Immature natural killer cell (primary cell): ENCODE results near the gene ALX3. TPM values are rescaled to one million over a fixed set of nuclear protein-coding genes. Genes with fewer than 3 reads are reported as not detected.
"Not testable (repeated sequence)": the region's sequence is repeated elsewhere in the genome, so short reads cannot be mapped to it uniquely, and the experiment has no call there.

Experiments used
- DNase-seq, 3 donors: peaks; one replicate each; pipeline ENCODE4 v3.0.0; 2022; ENCODE audit warnings: mixed read lengths in 1 of 3
- H3K27ac Mint-ChIP-seq, 6 donors: one replicate each; pipeline ENCODE4 v1.8.0; 2020; ENCODE audit warnings: mixed read lengths in 6 of 6, mild to moderate bottlenecking in 5 of 6, inconsistent platforms in 4 of 6, moderate library complexity in 3 of 6
- H3K27me3 Mint-ChIP-seq, 3 donors: one replicate each; pipeline ENCODE4 v1.8.0; 2020 to 2021; ENCODE audit warnings: low read depth in 3 of 3, mild to moderate bottlenecking in 3 of 3, mixed read lengths in 3 of 3, moderate library complexity in 3 of 3, inconsistent platforms in 1 of 3
- H3K36me3 Mint-ChIP-seq, 3 donors: one replicate each; pipeline ENCODE4 v1.8.0; 2020; ENCODE audit warnings: mixed read lengths in 3 of 3, inconsistent platforms in 2 of 3, mild to moderate bottlenecking in 2 of 3
- H3K4me1 Mint-ChIP-seq, 2 donors: one replicate each; pipeline ENCODE4 v1.8.0; 2020; ENCODE audit warnings: inconsistent platforms in 2 of 2, mild to moderate bottlenecking in 2 of 2, mixed read lengths in 2 of 2, moderate library complexity in 1 of 2
- H3K4me3 Mint-ChIP-seq, 5 donors: one replicate each; pipeline ENCODE4 v1.8.0; 2020; ENCODE audit warnings: mild to moderate bottlenecking in 5 of 5, mixed read lengths in 5 of 5, inconsistent platforms in 3 of 5, moderate library complexity in 3 of 5
- H3K9me3 Mint-ChIP-seq, 6 donors: one replicate each; pipeline ENCODE4 v1.8.0; 2020; ENCODE audit warnings: mild to moderate bottlenecking in 6 of 6, mixed read lengths in 6 of 6, inconsistent platforms in 4 of 6, moderate library complexity in 3 of 6
- polyA plus RNA-seq, 3 donors: library from polyadenylated mRNA; unstranded; fragments of 300-500 nt; fragmentation: Illumina TruSeq; gene quantifications; one replicate each; pipeline ENCODE4 v1.2.3, GENCODE V29; 2021

Gene ALX3
- polyA plus RNA-seq, 3 donors from 2014 or later = not detected

GRCh38 chr1:110084227-110085078 is 14.0 kb upstream of the ALX3 start:
- Mint-ChIP-seq H3K36me3 (no peaks in the 10 kb centered on the region), H3K27ac (no peak overlapping the region), H3K27me3 (peaks cover 8 to 21% (median 16%) of the 10 kb centered on the region in 3 donors), H3K9me3 (peaks cover 0 to 1% (median 0%) of the 10 kb centered on the region in 6 donors), H3K4me1 (peaks cover 12 to 26% of the 10 kb centered on the region in 2 donors), H3K4me3 (peak overlapping the region; percentile 78 to 91 (median 85))
- DNase-seq = no peak

DNA sequence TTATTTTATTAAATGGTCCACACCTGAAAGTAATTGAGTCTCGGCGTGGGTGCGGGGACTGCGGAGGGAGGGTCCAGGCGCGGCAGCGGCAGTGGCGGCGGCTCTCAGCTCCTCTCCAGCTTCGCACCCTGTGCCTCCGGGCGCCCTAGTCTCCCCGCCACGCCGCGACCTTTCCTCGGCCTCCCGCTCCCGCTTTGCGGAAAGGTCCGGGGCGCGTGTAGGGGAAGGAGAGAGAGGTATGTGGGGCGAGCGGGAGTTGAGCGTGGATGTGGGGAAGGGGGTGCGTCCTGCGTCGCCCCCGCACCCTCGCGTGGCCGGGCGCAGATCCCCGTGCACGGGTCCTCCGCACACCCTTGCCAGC is 13.4 kb upstream of the ALX3 start:
- peaks cover 0 to 1% (median 0%) of the 10 kb centered on the region in 6 donors for H3K9me3 Mint-ChIP-seq
- peak overlapping the region; percentile 78 to 91 (median 85) for H3K4me3 Mint-ChIP-seq
- H3K36me3 Mint-ChIP-seq = no peaks in the 10 kb centered on the region
- H3K4me1 Mint-ChIP-seq = peaks cover 12 to 26% of the 10 kb centered on the region in 2 donors
- H3K27me3 Mint-ChIP-seq = peaks cover 8 to 23% (median 16%) of the 10 kb centered on the region in 3 donors
- H3K27ac Mint-ChIP-seq = no peak overlapping the region
- no peak for DNase-seq

- Mint-ChIP-seq H3K27me3 (peaks cover 6 to 24% (median 16%) of the 10 kb centered on the region in 3 donors), H3K4me1 (peaks cover 12 to 26% of the 10 kb centered on the region in 2 donors), H3K4me3 (peak overlapping the region; percentile 78 to 91 (median 85)), H3K9me3 (peaks cover 0 to 1% (median 0%) of the 10 kb centered on the region in 6 donors), H3K36me3 (no peaks in the 10 kb centered on the region), H3K27ac (no peak overlapping the region)
- DNase-seq = no peak
These were observed 12.8 kb upstream of the ALX3 start for GRCh38 chr1:110083061-110083865.

GRCh38 chr1:110082477-110082876 is 12.0 kb upstream of the ALX3 start:
- Mint-ChIP-seq H3K27ac (no peak overlapping the region), H3K27me3 (peaks cover 4 to 22% (median 16%) of the 10 kb centered on the region in 3 donors), H3K4me3 (peak overlapping the region in 3 of 5 donors; percentile 7 to 91 (median 25)), H3K36me3 (no peaks in the 10 kb centered on the region), H3K4me1 (peaks cover 12 to 26% of the 10 kb centered on the region in 2 donors), H3K9me3 (peaks cover 0 to 1% (median 0%) of the 10 kb centered on the region in 6 donors)
- no peak for DNase-seq

DNA sequence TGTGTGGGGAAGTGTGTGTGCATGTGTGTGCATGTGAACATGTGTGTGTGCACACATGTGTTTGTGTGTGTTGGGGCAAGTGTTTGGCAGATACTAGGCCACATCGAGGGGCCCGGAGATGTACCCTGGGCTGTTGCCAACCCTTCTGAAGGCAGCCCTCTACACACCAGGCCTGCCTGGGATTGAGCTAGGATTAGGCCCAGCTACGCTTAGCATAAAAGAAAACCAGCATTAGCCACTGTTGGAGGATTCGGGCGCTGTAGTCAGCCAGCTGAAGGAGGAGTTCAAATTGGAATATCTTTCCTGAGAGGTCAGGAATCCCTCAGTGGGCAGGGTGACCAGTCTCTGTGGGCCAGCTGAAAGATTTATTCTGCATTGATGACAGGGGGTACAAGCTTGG is 10.6 kb upstream of the ALX3 start:
- H3K9me3 Mint-ChIP-seq = peaks cover 0 to 1% (median 0%) of the 10 kb centered on the region in 6 donors
- no peaks in the 10 kb centered on the region for H3K36me3 Mint-ChIP-seq
- peaks cover 12 to 26% of the 10 kb centered on the region in 2 donors for H3K4me1 Mint-ChIP-seq
- H3K27ac Mint-ChIP-seq = no peak overlapping the region
- peaks cover 4 to 26% (median 16%) of the 10 kb centered on the region in 3 donors for H3K27me3 Mint-ChIP-seq
- no peak overlapping the region for H3K4me3 Mint-ChIP-seq
- DNase-seq = no peak

DNA sequence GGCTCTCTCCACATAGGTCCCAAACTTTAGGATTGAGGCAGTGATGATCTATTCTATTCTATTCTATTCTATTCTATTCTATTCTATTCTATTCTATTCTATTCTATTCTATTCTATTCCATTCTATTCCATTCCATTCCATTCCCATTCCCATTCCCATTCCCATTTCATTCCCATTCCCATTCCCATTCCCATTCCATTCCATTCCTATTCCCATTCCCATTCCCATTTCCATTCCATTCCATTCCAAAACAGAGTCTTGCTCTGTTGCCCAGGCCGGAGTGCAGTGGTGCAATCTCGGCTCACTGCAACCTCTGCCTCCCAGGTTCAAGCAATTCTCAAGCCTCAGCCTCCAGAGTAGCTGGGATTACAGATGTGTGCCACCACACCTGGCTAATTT is 9.5 kb upstream of the ALX3 start:
- H3K9me3 Mint-ChIP-seq, H3K36me3 Mint-ChIP-seq, DNase-seq, H3K27ac Mint-ChIP-seq, H3K4me3 Mint-ChIP-seq: not testable (repeated sequence)
- Mint-ChIP-seq H3K4me1 (peaks cover 12 to 23% of the 10 kb centered on the region in 2 donors), H3K27me3 (peaks cover 4 to 24% (median 14%) of the 10 kb centered on the region in 3 donors)

GRCh38 chr1:110076789-110077500 is 6.5 kb upstream of the ALX3 start:
- H3K36me3 Mint-ChIP-seq = no peaks in the 10 kb centered on the region
- no peaks in the 10 kb centered on the region for H3K9me3 Mint-ChIP-seq
- no peak overlapping the region for H3K4me3 Mint-ChIP-seq
- peaks cover 5 to 11% (median 7%) of the 10 kb centered on the region in 3 donors for H3K27me3 Mint-ChIP-seq
- no peak overlapping the region for H3K27ac Mint-ChIP-seq
- DNase-seq = no peak
- no peaks in the 10 kb centered on the region for H3K4me1 Mint-ChIP-seq

- Mint-ChIP-seq H3K27ac (no peak overlapping the region), H3K36me3 (no peaks in the 10 kb centered on the region), H3K9me3 (no peaks in the 10 kb centered on the region), H3K4me3 (no peak overlapping the region), H3K27me3 (peaks cover 2 to 20% (median 10%) of the 10 kb centered on the region in 3 donors), H3K4me1 (peaks cover 0 to 2% of the 10 kb centered on the region in 2 donors)
- no peak for DNase-seq
These were observed 3.7 kb upstream of the ALX3 start for GRCh38 chr1:110074166-110074565.

DNA sequence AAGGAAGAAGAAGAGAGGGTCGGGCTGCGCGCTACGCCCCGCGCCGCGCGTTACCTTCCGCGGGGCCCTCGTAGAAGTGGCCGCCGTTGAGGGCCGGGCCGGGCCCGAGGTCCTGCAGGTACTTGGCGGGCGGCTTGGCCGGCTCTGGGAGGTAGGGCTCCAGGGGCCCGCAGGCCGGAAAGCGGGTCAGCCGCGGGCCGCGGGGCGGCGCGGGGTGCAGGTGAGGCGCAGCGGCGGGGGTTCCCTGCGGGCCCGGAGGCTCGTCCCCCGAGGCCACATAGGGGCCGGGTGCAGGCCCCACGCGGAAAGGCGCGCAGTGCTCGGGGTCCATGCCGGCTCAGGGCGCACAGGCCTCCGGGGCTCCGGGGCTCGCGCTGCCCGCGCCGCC is 196 bp downstream of the ALX3 start:
- H3K27me3 Mint-ChIP-seq = peaks cover 6 to 25% (median 20%) of the 10 kb centered on the region in 3 donors
- no peak for DNase-seq
- no peak overlapping the region for H3K27ac Mint-ChIP-seq
- H3K4me1 Mint-ChIP-seq = peaks cover 6 to 8% of the 10 kb centered on the region in 2 donors
- peaks cover 0 to 3% (median 0%) of the 10 kb centered on the region in 3 donors for H3K36me3 Mint-ChIP-seq
- no peaks in the 10 kb centered on the region for H3K9me3 Mint-ChIP-seq
- H3K4me3 Mint-ChIP-seq = no peak overlapping the region

- Mint-ChIP-seq H3K4me1 (peaks cover 6 to 8% of the 10 kb centered on the region in 2 donors), H3K27ac (no peak overlapping the region), H3K27me3 (peaks cover 6 to 25% (median 21%) of the 10 kb centered on the region in 3 donors), H3K36me3 (peaks cover 0 to 3% (median 0%) of the 10 kb centered on the region in 3 donors), H3K4me3 (peak overlapping the region in 1 of 5 donors; percentile 20), H3K9me3 (no peaks in the 10 kb centered on the region)
- DNase-seq = no peak
These were observed 829 bp downstream of the ALX3 start for GRCh38 chr1:110069404-110070281.

DNA sequence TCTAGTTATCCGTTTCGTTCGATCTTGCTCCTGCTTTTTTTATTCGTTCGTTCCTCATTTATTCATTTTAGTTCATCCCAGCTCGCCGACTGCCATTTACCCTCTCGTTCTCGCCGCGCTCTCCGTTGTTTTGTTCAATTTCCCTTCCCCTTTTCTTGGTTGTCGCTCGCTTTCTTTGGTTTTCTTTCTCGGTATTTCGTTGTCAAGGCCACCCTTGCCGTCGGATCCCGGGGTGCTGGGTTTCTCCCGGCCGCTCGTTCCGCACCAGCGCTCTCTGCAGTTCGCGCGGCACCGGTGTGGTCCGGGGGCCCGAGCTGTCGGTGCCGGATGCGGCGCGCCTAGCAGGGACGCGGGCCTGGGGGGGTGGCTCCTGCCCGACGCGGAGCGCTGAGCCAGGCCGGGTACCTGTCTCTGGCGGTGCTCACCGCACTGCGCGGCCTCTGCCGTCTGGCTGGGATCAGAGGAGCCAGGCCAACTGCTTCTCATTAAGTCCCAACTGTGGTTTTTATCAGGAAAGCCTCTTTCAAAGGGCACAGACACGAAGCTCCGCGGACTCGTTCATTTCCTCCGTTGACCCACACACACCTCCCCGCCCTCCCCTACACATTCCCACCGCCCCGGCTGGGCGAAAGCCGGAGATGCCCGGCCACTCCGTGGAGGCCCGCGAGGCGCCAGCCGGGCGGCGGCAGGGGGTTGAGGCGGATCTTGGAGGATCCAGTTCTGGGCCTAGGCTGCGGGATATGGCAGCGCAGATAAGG is 1.6 kb downstream of the ALX3 start:
- H3K27me3 Mint-ChIP-seq = peaks cover 6 to 25% (median 23%) of the 10 kb centered on the region in 3 donors
- H3K27ac Mint-ChIP-seq = no peak overlapping the region
- no peaks in the 10 kb centered on the region for H3K9me3 Mint-ChIP-seq
- H3K4me1 Mint-ChIP-seq = peaks cover 6 to 8% of the 10 kb centered on the region in 2 donors
- peak overlapping the region; percentile 33 to 74 (median 51) for H3K4me3 Mint-ChIP-seq
- no peak for DNase-seq
- H3K36me3 Mint-ChIP-seq = peaks cover 0 to 3% (median 0%) of the 10 kb centered on the region in 3 donors
